GM12878 (cell line): ENCODE data around the gene ANO1. TPM values are rescaled to one million over a fixed set of nuclear protein-coding genes. Genes with fewer than 3 reads are reported as not detected.

Experiments
- ATAC-seq: fragments of 200-7000 bp; cut with Tn5 transposase; 3 replicates; pipeline ENCODE4 v1.9.1; 2020; ENCODE audit warnings: mild to moderate bottlenecking, moderate library complexity
- BruUV-seq: library from RNA; stranded (reverse); fragments of 400-500 nt; replicated peaks from 2 replicates; lab custom pipeline; 2021; lab: Mats Ljungman, UMichigan
- CTCF ChIA-PET: fragments of 300-600 bp; sonication (Branson Sonifier 250); formaldehyde crosslinking; extraction: SDS; loops from one replicate; lab custom pipeline; 2021; ENCODE audit warnings: inconsistent platforms; lab: Yijun Ruan, JAX
- POLR2A ChIA-PET: fragments of 350-600 bp; formaldehyde crosslinking; extraction: SDS; loops from one replicate; lab custom pipeline; 2021; ENCODE audit warnings: inconsistent platforms; lab: Charles Lee
- RAD21 ChIA-PET: fragments of 300-600 bp; sonication (Branson Sonifier 250); formaldehyde crosslinking; loops from one replicate; lab custom pipeline; 2023; ENCODE audit warnings: antibody characterized with exemption; ENCODE audit not compliant: unreplicated experiment; lab: Charles Lee
- SMC1A ChIA-PET: fragments of 300-600 bp; sonication (Branson Sonifier 250); formaldehyde crosslinking; loops from one replicate; lab custom pipeline; 2023; ENCODE audit not compliant: unreplicated experiment, uncharacterized antibody; lab: Charles Lee
- DNase-seq: peaks from one replicate; pipeline ENCODE4 v3.0.0-alpha.2; 2011; ENCODE audit warnings: low read depth, low spot score
- FAIRE-seq: peaks from 3 replicates; lab custom pipeline; 2011; peaks lifted over from hg19 to GRCh38; lab: Jason Lieb, UNC
- H2AFZ ChIP-seq: 2 replicates; pipeline ENCODE4 v1.6.0; 2011; ENCODE audit warnings: low read depth, low read length, control low read depth; ENCODE audit not compliant: control insufficient read depth
- H3K27ac ChIP-seq: 2 replicates; pipeline ENCODE4 v1.5.1; 2011; ENCODE audit warnings: control low read depth; ENCODE audit not compliant: control insufficient read depth, insufficient read depth
- H3K27me3 ChIP-seq, 2 experiments: replicated peaks in 1 of 2; 2 replicates each; pipeline versions ENCODE4 v1.6.0 to v1.6.1; 2011; ENCODE audit warnings: low read length in 1 of 2; ENCODE audit not compliant: control insufficient read depth in 2 of 2, insufficient read depth in 2 of 2
- H3K36me3 ChIP-seq, 2 experiments: 2 replicates each; pipeline ENCODE4 v1.5.1; 2011; ENCODE audit warnings: low read length in 1 of 2; ENCODE audit not compliant: control insufficient read depth in 2 of 2, insufficient read depth in 2 of 2
- H3K4me1 ChIP-seq: 2 replicates; pipeline ENCODE4 v1.6.1; 2011; ENCODE audit warnings: mild to moderate bottlenecking, low read length, moderate library complexity, mixed read lengths; ENCODE audit not compliant: control insufficient read depth, insufficient read depth
- H3K4me2 ChIP-seq: 2 replicates; pipeline ENCODE4 v1.6.0; 2011; ENCODE audit warnings: control low read depth; ENCODE audit not compliant: control insufficient read depth, insufficient read depth
- H3K4me3 ChIP-seq: fragments of 200-600 bp; sonication (generic); 2 replicates; pipeline ENCODE4 v1.5.1; 2016
- H3K79me2 ChIP-seq: 2 replicates; pipeline ENCODE4 v1.6.0; 2011; ENCODE audit warnings: low read length; ENCODE audit not compliant: control insufficient read depth, insufficient read depth
- H3K9ac ChIP-seq: 2 replicates; pipeline ENCODE4 v1.8.0; 2011; ENCODE audit warnings: low read length, control low read depth, mixed read lengths; ENCODE audit not compliant: control insufficient read depth, insufficient read depth
- H3K9me3 ChIP-seq: replicated peaks from 3 replicates; pipeline ENCODE4 v1.5.1; 2011; ENCODE audit warnings: mild to moderate bottlenecking, low read length; ENCODE audit not compliant: control insufficient read depth, insufficient read depth
- H4K20me1 ChIP-seq: 2 replicates; pipeline ENCODE4 v1.6.0; 2011; ENCODE audit not compliant: control insufficient read depth, insufficient read depth
- BMI1 ChIP-seq: fragments of 450-650 bp; IDR thresholded peaks from 2 replicates; pipeline ENCODE4 v1.6.1; 2016; ENCODE audit warnings: mild to moderate bottlenecking, moderate library complexity, borderline replicate concordance
- CHD4 ChIP-seq: fragments of 200-600 bp; sonication (generic); IDR thresholded peaks from 2 replicates; pipeline ENCODE4 v1.6.1; 2016; ENCODE audit warnings: mild to moderate bottlenecking
- LARP7 ChIP-seq: fragments of 450-650 bp; IDR thresholded peaks from 2 replicates; pipeline ENCODE4 v1.6.1; 2017; ENCODE audit warnings: mild to moderate bottlenecking
- NRF1 ChIP-seq: conservative IDR thresholded peaks from 2 replicates; pipeline ENCODE4 v1.6.1; 2011; ENCODE audit warnings: mild to moderate bottlenecking, low read depth, low read length, improper control_type of control experiment
- PRDM15 ChIP-seq: fragments of 450-650 bp; formaldehyde crosslinking; IDR thresholded peaks from 2 replicates; pipeline ENCODE4 v1.4.0; 2020; ENCODE audit warnings: mild to moderate bottlenecking, moderate library complexity
- WGBS: methylation state at CpG from one replicate; pipeline ENCODE4 v1.1.6; 2016; ENCODE audit warnings: low lambda C conversion rate; ENCODE audit not compliant: insufficient replicate concordance, insufficient coverage; ENCODE audit errors: missing lambda C conversion rate; 5-methylcytosine and 5-hydroxymethylcytosine counted together
- in situ Hi-C: fragments of 300-500 bp; cut with MboI; formaldehyde crosslinking; loops from 9 replicates; pipeline ENCODE4 v1.14.3; 2018; ENCODE audit warnings: mixed read lengths
- intact Hi-C: fragments of 100-400 bp; cut with micrococcal nuclease; formaldehyde crosslinking; loops from one replicate; pipeline ENCODE4 v1.14.2; 2022; ENCODE audit not compliant: unreplicated experiment
- polyA plus RNA-seq, 11 experiments: library from polyadenylated mRNA; depleted of rRNA in 4 of 11; unstranded in 6 of 11; stranded (reverse) in 5 of 11; fragments of >200 nt; fragmentation: Nextera tagmentation in 4 of 11; fragmentation: Illumina TruSeq in 1 of 11; extraction: Ambion mirVana in 4 of 11; extraction: Trizol in 1 of 11; gene quantifications; 1 replicate in 1 of 11; 2 replicates in 10 of 11; pipeline versions ENCODE4 v1.2.1 to v1.2.3, GENCODE V29; 2011 to 2016; ENCODE audit warnings: inconsistent platforms in 2 of 11, missing spikeins in 2 of 11, low read depth in 1 of 11
- total RNA-seq, 4 experiments: library from RNA; depleted of rRNA in 3 of 4; stranded (reverse); fragments of >200 nt in 3 of 4; fragmentation: Illumina TruSeq in 1 of 4; extraction: Trizol in 1 of 4; gene quantifications; 2 replicates each; pipeline versions ENCODE4 v1.2.1 to v1.2.3, GENCODE V29; 2013 to 2021
- TF ChIP-seq, protein P1 (sequence below): fragments of 450-650 bp; IDR thresholded peaks from 2 replicates; pipeline ENCODE4 v1.6.1; 2017; ENCODE audit warnings: low read depth, mild to moderate bottlenecking, moderate library complexity
- TF ChIP-seq, protein P2 (sequence below): fragments of 450-650 bp; IDR thresholded peaks from 2 replicates; pipeline ENCODE4 v1.6.1; 2017; ENCODE audit warnings: mild to moderate bottlenecking, moderate library complexity

Gene ANO1
- total and polyA plus RNA-seq, 10 of the 15 experiments (the other 5 are each of a cell fraction or from before 2014, with no cell fraction given): 0.01 to 0.38 (median 0.06) TPM; not detected in 7

DNA sequence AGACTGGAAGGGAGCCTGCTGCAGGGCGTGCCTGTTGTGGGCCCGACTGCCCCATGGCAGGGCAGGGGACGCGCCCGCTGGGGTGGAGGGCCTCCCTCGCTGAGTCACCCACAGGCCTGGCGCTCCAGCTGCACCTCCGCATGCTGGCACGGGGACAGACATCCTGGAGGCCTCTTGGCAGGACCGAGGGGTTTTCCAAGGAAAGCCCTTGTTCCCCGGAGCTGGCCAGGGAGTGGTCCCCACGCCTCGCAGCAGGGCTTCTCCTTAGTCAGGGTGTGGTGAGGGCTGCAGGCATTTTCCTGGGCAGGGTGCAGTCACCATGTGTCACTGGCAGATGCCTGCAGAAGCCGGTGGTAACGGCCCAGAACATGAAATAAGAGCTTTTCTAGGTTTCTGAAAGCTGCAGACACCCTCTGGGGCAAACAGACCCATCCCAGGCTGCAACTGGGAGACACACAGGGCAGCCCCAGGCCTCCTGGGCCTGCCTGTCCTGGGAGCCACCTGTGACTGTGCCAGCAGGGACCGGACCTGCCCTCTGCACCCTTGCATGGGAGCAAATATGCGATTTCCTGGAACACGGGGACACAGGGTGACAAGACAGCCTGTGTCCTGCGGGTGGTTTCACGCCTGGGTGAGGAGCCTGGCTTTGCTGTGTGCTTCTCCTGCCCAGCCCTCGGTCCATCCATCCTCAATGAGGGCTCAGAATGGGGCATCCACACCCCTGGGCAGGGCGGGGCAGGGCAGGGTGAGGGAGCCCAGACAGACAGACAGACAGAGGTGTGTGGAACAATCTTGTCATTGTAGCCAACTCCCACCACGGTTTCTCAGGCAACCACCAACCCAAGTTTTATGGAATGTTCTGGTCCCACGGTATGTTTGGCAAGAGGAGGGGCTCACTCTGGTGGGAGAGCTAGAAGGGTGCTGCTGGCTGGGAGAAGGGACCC, 81.8 kb downstream of the ANO1 start (continued):
- no peak for TF ChIP-seq PRDM15 (CRISPR knock-in tag)
- no peak for TF ChIP-seq LARP7
- TF ChIP-seq, protein P1, sequence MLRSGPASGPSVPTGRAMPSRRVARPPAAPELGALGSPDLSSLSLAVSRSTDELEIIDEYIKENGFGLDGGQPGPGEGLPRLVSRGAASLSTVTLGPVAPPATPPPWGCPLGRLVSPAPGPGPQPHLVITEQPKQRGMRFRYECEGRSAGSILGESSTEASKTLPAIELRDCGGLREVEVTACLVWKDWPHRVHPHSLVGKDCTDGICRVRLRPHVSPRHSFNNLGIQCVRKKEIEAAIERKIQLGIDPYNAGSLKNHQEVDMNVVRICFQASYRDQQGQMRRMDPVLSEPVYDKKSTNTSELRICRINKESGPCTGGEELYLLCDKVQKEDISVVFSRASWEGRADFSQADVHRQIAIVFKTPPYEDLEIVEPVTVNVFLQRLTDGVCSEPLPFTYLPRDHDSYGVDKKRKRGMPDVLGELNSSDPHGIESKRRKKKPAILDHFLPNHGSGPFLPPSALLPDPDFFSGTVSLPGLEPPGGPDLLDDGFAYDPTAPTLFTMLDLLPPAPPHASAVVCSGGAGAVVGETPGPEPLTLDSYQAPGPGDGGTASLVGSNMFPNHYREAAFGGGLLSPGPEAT: no peak
- TF ChIP-seq BMI1: no peak

GRCh38 chr11:70161043-70161625, 83.0 kb downstream of the ANO1 start:
- no peaks in the 10 kb centered on the region for H3K27me3 ChIP-seq
- no TSS peak for BruUV-seq
- ChIA-PET SMC1A (no interaction called here), RAD21 (no interaction called here), POLR2A (no interaction called here), CTCF (no interaction called here)
- H3K79me2 ChIP-seq: no peaks in the 10 kb centered on the region
- DNase-seq (no peak), ATAC-seq (no peak), FAIRE-seq (no peak)
- intact Hi-C loops: no loop called here
- 58% methylated on average over 17 of the region's 17 CpGs for WGBS
- H4K20me1 ChIP-seq: no peaks in the 10 kb centered on the region
- no peaks in the 10 kb centered on the region for H3K4me1 ChIP-seq
- H3K9ac ChIP-seq: no peak overlapping the region
- H3K27ac ChIP-seq: no peak overlapping the region
- H3K9me3 ChIP-seq: no peaks in the 10 kb centered on the region
- H3K4me2 ChIP-seq: no peak overlapping the region
- H2AFZ ChIP-seq: no peak overlapping the region
- H3K36me3 ChIP-seq: no peaks in the 10 kb centered on the region
- H3K4me3 ChIP-seq: no peak overlapping the region
- in situ Hi-C loops: no loop called here
- TF ChIP-seq, protein P2, sequence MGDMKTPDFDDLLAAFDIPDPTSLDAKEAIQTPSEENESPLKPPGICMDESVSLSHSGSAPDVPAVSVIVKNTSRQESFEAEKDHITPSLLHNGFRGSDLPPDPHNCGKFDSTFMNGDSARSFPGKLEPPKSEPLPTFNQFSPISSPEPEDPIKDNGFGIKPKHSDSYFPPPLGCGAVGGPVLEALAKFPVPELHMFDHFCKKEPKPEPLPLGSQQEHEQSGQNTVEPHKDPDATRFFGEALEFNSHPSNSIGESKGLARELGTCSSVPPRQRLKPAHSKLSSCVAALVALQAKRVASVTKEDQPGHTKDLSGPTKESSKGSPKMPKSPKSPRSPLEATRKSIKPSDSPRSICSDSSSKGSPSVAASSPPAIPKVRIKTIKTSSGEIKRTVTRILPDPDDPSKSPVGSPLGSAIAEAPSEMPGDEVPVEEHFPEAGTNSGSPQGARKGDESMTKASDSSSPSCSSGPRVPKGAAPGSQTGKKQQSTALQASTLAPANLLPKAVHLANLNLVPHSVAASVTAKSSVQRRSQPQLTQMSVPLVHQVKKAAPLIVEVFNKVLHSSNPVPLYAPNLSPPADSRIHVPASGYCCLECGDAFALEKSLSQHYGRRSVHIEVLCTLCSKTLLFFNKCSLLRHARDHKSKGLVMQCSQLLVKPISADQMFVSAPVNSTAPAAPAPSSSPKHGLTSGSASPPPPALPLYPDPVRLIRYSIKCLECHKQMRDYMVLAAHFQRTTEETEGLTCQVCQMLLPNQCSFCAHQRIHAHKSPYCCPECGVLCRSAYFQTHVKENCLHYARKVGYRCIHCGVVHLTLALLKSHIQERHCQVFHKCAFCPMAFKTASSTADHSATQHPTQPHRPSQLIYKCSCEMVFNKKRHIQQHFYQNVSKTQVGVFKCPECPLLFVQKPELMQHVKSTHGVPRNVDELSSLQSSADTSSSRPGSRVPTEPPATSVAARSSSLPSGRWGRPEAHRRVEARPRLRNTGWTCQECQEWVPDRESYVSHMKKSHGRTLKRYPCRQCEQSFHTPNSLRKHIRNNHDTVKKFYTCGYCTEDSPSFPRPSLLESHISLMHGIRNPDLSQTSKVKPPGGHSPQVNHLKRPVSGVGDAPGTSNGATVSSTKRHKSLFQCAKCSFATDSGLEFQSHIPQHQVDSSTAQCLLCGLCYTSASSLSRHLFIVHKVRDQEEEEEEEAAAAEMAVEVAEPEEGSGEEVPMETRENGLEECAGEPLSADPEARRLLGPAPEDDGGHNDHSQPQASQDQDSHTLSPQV: no peak
- no peak for TF ChIP-seq CHD4
- no peak for TF ChIP-seq NRF1
